ENCODE results near the gene ADAMTS14.

The ADAMTS14 gene

GRCh38 chr10:70757856-70758255 lies 85.5 kb downstream of the ADAMTS14 start:
- H3K27ac ChIP-seq: no peak overlapping the region
- H3K36me3 ChIP-seq: no peaks in the 10 kb centered on the region
- DNase-seq: no peak
- no peak for TF ChIP-seq CTCF (IDR thresholded peaks at IDR 0.05; ENCODE audit: low read depth, low read length)
- H3K4me3 ChIP-seq (ENCODE audit: low read depth, low read length): no peak overlapping the region
- no peaks in the 10 kb centered on the region for H3K27me3 ChIP-seq (ENCODE audit: insufficient read depth, low read depth, severe bottlenecking)
- no peaks in the 10 kb centered on the region for H3K9me3 ChIP-seq (ENCODE audit: severe bottlenecking)

GRCh38 chr10:70758757-70759514 lies 86.6 kb downstream of the ADAMTS14 start:
- no peak overlapping the region for H3K4me3 ChIP-seq (ENCODE audit: low read depth, low read length)
- no peaks in the 10 kb centered on the region for H3K27me3 ChIP-seq (ENCODE audit: insufficient read depth, low read depth, severe bottlenecking)
- no peaks in the 10 kb centered on the region for H3K36me3 ChIP-seq
- TF ChIP-seq CTCF (IDR thresholded peaks at IDR 0.05; ENCODE audit: low read depth, low read length): peak; percentile 77
- H3K27ac ChIP-seq: no peak overlapping the region
- peak; percentile 75 for DNase-seq
- no peaks in the 10 kb centered on the region for H3K9me3 ChIP-seq (ENCODE audit: severe bottlenecking)

- Histone ChIP-seq H3K9me3 (ENCODE audit: severe bottlenecking) (no peaks in the 10 kb centered on the region), H3K27ac (no peak overlapping the region), H3K4me3 (ENCODE audit: low read depth, low read length) (no peak overlapping the region), H3K27me3 (ENCODE audit: insufficient read depth, low read depth, severe bottlenecking) (no peaks in the 10 kb centered on the region), H3K36me3 (no peaks in the 10 kb centered on the region)
- TF ChIP-seq CTCF (IDR thresholded peaks at IDR 0.05; ENCODE audit: low read depth, low read length): no peak
- DNase-seq: no peak
These were observed 87.5 kb downstream of the ADAMTS14 start for GRCh38 chr10:70759781-70760180.

GRCh38 chr10:70760271-70760787 lies 88.0 kb downstream of the ADAMTS14 start:
- H3K27me3 ChIP-seq (ENCODE audit: insufficient read depth, low read depth, severe bottlenecking): no peaks in the 10 kb centered on the region
- H3K27ac ChIP-seq: no peak overlapping the region
- no peaks in the 10 kb centered on the region for H3K9me3 ChIP-seq (ENCODE audit: severe bottlenecking)
- H3K36me3 ChIP-seq: no peaks in the 10 kb centered on the region
- H3K4me3 ChIP-seq (ENCODE audit: low read depth, low read length): no peak overlapping the region
- no peak for TF ChIP-seq CTCF (IDR thresholded peaks at IDR 0.05; ENCODE audit: low read depth, low read length)
- no peak for DNase-seq

- TF ChIP-seq CTCF (IDR thresholded peaks at IDR 0.05; ENCODE audit: low read depth, low read length): peak; percentile 56
- H3K9me3 ChIP-seq (ENCODE audit: severe bottlenecking): peaks cover 3% of the 10 kb centered on the region
- no peak overlapping the region for H3K4me3 ChIP-seq (ENCODE audit: low read depth, low read length)
- H3K27me3 ChIP-seq (ENCODE audit: insufficient read depth, low read depth, severe bottlenecking): no peaks in the 10 kb centered on the region
- no peaks in the 10 kb centered on the region for H3K36me3 ChIP-seq
- peak; percentile 28 for DNase-seq
- no peak overlapping the region for H3K27ac ChIP-seq
These were observed 88.8 kb downstream of the ADAMTS14 start for GRCh38 chr10:70761031-70761601.

Data from WERI-Rb-1 (cell line).